CD4-positive, alpha-beta T cell treated with Interferon alpha-2 for 1 hour (primary cell): ENCODE results near the gene FLOT1.
A peak's percentile ranks its signal among the peaks of the same experiment; 100 is the strongest.
"Not testable (repeated sequence)": the region's sequence is repeated elsewhere in the genome, so short reads cannot be mapped to it uniquely, and the experiment has no call there.

ENCODE experiments used
- DNase-seq, 2 donors: peaks; one replicate each; pipeline ENCODE4 v3.0.0-alpha.2; 2020 to 2022

FLOT1 gene

DNA sequence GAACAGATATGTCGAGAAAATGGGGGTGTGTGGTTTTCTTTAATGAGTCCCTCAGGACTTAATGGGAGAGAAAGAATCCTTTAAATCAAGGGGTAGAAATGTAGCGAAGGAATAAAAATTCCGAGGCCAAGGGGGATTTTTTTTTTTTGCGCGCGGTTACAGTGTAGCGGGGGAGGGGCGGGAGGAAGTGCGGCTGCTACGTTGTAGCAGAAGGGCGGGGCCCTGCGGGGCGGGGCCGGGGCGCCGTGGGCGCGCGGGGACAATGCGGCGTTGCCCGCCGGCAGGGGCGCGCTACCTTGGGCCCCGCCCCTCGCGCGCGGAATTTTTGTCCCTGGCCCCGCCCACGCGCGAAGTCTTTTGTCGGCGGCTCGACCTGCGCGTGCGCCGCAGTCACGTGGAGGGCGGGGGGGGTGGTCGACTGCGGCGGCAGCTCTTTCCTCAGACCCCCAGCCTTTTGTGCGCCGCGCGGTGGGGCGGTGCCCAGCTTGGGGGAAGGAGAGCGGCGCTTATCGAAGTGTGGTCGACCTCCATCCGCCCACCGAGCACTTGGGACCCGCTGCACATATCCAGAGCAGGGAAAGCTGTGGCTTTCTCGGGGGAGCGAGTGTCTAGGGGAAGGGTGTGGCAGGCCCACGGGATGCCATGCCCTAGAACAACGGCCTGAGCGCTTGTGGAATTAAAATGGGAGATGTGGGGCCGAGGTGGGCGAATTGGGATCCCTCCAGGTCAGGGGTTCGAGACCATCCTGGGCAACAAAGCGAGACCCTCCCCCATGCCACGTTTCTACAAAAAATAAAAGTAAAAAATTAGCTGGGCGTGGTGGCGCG, 21.1 kb downstream of the FLOT1 start:
- peak; percentile 93 to 96 for DNase-seq

DNA sequence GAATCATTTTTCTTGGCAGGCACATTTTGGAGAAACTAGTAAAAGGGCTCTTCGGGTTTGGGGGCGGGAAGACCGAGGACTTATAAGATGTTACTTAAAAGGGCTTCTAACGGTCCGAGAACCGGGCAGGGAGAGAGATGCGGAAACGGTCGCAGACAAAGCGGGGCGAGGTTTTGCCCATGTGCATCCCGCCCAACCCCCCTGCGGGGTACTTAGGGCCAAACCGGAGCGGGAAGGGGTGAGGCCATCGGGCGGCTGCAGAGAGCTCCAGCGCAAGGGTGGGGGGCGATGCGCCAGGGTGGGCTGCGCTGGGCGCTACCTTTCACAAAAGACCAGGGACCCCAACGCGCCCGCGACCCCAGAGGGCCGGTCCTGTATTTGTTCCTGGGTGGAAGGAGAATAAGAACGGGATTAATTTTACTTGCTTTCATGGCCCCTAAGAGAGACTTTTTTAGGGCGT, 21.7 kb downstream of the FLOT1 start:
- DNase-seq, result peak; percentile 51 to 58

DNA sequence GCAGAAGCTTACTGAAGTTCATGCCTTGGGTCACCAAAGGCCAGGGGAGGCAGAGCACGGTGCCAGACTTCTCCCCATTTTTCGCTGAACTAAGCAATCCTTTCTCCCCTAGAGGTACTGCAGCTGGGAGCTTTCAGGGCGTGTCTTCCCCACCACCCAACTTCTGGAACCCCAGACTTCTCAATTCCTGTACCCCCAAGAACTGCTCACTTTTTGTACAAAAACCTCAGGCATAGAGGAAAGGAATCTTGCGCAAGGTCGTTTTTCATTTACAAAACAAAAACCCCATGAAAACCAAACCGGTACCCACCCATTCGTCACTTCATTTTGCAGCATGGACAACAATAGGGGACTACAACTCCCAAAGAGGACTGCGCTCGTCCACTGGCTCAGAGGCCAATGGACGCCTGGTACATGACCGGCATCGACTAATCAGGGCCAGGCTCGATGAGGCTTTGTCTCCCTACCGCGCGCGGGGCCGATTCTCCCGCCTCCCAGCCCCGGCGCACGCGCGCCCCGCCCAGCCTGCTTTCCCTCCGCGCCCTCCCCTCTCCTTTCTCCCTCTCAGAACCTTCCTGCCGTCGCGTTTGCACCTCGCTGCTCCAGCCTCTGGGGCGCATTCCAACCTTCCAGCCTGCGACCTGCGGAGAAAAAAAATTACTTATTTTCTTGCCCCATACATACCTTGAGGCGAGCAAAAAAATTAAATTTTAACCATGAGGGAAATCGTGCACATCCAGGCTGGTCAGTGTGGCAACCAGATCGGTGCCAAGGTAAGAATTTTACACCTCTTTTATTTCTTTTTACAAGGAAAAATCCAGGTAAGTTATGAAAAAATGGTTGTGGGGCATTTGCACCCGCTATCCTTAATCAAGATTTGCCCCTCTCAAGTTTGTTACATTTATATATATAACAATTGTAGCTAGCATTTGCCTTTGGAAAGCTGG, 22.4 kb downstream of the FLOT1 start, which contains the start of gene TUBB:
TUBB (plus strand) TSS at position 562 of the 947 bp plus-strand sequence; CDS start at position 717, 155 bp downstream.
- DNase-seq, result peak; percentile 95 to 96

DNA sequence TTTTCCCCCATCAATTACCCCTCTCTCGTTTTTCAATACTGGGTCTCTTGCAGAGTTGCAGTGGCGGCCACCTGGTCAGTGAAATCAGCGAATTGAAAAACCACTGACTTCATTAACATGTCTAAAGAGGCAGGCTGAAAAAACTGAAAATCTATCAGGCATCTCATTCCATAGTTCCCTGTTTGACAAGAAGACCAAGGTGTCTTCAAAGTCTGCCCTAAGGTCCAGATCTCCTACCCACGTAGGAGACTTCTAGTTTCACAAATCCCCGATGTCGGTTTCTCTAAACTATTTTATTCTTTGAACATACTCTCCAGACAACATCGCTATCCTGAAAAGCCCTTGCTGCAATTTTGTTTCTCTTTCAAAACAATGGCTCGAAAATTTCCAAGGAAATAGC, 23.1 kb downstream of the FLOT1 start:
- DNase-seq, result no peak

DNA sequence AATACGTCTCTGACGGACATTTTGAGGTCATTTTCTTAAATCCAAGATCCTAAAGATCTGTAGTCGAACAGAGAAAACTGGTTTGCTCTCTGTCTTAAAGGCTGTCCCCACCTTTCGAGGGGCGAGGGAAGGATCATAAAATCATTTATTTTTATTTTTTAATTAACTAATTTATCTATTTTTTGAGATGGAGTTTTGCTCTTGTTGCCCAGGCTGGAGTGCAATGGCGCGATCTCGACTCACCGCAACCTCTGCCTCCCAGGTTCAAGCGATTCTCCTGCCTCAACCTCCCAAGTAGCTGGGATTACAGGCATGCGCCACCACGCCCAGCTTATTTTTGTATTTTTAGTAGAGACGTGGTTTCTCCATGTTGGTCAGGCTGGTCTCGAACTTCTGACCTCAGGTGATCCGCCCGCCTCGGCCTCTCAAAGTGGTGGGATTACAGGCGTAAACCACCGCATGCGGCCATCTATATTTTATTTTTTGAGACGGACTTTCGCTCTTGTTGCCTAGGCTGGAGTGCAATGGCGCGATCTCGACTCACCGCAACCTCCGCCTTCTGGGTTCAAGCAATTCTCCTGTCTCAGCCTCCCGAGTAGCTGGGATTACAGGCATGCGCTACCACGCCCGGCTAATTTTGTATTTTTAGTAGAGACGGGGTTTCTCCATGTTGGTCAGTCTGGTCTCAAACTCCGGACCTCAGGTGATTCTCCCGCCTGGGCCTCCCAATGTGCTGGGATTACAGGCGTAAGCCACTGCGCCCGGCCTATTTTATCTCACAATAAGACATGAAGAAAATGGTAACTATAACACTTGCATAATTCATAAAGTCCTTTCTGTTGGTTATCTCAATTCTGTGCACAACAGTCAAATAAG, 24.4 kb downstream of the FLOT1 start:
- not testable (repeated sequence) for DNase-seq

DNA sequence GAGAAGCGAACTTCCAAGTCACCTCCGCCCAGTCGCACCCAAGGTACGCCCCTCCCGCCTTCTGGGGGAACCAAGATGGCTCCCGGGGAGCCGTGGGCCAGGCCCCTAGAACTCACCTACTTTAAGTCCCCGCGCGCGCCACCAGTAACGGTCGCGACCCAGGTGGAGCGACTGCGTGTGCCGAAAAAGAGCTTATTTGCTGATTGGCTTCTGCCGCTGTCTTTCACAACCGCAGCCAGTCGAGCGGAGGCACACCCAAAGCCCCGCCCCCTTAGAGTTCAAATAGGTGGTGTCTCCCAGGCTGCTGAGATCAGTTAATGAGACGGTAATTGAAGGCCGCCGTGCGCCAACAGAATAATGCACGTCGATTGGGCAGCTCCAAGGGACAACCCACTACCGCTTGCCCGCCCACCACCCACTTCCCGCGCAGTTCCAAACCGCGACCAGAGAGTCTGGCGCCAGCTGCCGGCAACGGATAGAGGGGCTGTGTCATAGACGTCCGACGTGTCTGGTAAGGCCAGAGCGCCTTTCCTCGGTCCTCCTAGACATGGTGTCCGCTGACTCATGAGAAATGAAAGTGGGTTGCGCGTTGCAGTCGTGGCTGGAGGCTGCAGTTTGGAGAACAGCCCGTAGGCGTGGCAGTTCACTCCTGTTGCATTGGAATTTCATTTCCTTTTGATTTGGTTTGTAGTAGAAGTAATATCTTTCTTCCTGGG, 25.2 kb downstream of the FLOT1 start, which contains the start of gene MDC1:
MDC1 (minus strand) TSS at position 153 of the 716 bp plus-strand sequence. CDS start 2,106 bp downstream, outside the sequence.
- peak; percentile 100 for DNase-seq

DNA sequence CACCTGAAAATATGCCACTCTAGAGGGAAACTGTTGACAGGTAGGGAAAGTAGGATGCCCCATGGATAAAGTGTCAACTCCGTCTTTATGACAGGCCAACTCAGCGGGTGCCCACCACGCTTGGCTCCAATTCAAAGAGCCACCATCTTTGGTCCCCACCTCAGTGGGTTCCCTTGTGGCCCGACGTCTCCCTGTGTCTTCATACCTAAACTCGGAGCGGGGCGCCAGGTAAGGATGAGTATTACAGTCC, 25.7 kb downstream of the FLOT1 start:
- no peak for DNase-seq

DNA sequence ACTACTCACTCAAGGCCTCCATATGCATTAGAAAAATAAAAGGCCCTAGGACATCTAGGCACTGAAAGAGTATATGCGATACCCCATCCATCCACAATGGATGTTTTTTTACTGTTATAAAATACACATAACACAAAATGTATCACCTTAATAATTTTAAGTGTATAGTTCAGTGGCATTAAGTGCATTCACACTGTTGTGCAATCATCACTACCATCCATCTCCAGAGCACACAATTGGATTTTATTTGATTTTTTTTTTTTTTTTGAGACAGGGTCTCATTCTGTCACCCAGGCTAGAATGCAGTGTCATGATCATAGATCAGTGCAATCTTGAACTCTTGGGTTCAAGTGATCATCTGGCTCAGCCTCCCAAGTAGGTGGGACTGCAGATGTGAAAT, 28.2 kb downstream of the FLOT1 start:
- DNase-seq, result no peak

DNA sequence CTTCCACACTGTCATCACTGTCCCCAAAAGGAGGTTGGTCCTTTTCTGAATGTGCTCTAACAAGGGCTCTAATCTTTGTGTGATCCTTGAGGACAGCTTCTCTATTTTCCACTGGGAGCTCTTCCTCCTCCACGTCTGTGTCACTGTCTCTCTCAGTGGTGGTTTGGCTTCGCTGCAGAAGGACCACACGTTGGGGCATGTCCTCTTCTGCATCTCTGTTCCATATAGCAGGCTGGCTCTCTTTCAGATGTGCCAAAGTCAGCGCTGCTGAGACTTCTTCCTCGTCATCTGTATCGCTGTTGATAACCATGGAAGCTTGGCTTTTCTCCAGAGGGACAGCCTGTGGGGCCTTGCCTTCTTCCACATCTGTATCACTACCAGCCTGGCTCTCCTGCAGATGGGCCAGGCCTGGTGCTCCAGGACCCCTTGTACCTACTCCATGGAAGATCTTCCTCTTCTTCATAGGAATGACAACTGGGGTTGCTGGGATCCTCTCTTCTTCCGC, 30.0 kb downstream of the FLOT1 start:
- DNase-seq, result no peak

DNA sequence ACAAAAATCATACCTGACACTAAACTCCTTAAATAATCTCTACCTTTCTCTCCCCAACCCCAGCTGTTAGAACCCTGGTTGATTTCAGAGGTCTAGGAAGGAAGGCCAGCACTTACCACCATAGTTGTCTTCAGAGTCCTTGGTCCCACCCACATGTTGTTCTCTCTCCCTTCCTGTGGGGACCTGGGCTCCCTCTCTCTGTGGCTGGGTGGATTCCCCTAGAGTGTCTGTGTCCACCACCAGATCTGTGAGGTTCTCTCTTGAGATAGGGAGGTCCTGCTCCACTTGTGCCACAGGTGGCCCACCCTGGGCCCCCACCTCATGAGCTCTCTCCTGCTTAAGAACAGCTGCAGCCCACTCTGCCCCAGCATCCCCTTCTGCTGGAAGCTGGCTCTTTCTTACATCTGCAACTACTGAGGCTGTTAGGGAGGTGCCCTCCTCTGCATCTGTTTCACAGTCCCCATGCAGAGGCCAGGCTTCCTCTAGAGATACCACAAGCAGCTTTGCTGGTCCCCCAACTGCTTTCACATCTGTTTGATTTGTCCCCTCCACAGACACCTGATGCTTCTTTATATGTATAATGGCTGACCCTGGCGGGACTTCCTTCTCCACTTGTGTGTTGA, 30.6 kb downstream of the FLOT1 start:
- no peak for DNase-seq

DNA sequence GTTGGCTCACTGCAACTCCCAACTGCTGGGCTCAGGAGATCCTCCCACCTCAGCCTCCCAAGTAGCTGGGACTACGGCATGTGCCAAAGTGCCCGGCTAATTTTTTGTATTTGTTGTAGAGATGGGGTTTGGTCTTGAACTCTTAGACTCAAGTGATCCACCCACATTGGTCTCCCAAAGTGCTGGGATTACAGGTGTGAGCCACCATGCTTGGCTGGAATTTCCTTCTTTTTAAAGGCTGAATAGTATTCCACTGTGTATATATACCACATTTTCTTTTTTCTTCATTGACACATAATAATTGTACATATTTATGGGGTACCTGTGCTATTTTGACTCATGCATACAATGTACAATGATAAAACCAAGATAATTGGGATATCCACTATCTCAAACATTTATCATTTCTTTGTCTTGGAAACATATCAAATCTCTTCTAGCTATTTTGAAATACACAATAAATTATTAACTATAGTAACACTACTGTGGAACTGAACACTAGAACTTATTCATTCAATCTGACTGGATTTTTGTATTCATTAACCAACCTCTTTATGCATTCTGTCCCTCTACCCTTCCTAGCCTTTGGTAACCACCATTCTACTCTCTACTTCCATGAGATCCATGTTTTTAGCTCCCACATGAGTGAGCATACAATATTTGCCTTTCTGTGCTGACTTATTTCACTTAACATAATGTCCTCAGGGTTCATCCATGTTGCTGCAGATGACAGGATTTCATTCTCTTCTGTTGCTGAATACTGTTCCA, 33.2 kb downstream of the FLOT1 start:
- no peak for DNase-seq

DNA sequence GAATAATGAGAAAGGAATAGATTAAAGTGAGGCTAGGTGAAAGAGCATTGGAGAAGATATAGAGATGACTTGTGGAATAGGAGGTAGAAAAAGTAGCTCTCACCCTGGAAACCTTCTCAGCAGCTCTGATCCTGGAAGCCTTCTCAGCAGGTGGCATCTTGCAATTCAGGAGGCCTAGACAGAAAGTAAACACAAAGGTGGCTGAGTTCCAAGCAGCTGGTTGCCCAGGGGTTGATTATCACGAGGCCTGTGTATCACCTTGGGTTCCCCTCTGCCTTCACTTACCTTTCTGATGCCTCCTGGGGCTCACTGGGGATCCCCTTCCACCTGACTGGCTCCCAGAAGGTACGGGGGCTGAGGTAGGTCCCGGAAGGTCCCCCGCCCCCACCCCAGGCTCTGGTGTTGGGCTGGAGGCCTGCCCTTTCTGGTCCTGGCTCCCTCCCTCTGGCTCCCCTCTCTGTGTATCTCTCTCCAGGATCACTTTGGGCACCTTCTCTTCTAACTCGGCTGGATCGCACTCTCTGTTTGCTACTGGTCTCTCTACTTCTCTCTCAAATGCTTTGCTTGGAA, 35.1 kb downstream of the FLOT1 start:
- DNase-seq, result no peak

DNA sequence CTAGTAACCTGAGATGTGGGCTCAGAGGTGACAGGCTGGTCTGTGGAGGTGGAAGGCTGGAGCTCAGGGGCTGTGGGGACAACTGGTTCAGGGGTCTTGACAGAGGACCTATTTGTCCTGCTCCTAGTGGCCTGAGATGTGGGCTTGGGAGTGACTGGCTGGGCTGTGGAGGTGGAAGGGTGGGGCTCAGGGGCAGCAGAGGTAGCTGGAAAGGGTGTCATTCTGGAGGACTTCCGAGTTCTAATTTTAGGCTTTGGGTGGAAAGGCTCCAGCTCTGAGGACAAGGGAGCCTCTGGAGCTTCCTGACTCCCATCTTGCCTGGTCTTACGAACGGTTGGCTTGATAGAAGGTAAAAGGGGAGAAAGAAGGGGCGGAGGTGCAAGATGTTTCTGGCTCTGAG, 36.9 kb downstream of the FLOT1 start:
- DNase-seq, result no peak

DNA sequence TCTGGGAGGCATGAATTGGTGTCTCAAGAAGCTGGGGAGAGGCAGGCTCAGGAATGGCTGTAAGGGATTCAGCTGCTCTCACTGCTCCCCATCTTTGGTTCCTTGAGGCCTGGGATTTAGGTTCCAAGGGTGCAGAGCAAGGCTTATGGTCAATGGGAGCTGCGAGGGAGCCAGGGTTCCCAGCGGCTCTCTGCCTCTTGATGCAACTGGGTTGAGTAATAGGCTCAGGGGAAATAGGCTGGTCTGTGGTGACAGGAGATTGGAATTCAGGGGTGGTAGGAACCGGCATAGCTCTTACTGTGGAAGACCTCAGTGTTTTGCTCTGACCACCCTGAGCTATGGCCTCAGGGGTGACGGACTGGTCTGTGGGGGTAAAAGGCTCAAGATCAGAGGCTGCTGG, 38.7 kb downstream of the FLOT1 start:
- no peak for DNase-seq

DNA sequence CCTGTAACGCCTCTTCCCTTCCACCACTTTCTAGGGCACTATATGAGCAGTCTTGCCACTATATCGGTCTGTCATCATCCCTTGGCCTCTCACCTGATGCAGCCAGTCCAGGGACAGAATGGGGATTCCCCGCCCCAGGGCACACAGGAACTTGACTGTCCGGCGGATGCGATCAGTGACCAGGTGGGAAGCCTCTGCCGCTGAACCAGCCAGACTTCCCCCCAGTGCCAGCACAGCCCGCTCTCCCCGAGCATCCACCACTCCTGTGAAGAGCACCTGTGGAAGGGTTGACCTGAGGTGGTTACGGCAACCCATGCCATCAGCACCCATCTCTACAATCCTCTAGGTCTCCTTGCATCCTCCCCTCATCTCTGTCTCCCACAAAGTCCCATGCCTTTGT, 39.5 kb downstream of the FLOT1 start:
- no peak for DNase-seq

DNA sequence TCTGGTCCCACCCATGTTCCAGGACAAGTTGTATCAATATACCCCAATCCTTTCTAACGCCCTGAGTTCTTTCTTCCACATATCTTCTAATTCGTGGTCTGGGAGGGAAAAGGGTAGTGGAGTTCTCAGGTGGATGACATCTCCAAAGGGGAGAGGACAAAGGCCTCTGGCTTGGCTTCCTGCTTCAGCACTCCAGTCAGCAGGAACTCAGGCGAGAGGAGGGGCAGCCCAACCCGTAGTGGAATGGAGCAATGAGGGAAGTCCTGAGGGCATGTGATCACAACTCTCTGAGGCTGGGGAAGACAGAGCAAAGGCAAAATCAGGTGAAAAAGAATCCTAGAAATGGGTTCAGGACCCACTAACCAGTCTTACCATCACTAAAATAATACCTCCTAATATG, 42.1 kb downstream of the FLOT1 start:
- no peak for DNase-seq

DNA sequence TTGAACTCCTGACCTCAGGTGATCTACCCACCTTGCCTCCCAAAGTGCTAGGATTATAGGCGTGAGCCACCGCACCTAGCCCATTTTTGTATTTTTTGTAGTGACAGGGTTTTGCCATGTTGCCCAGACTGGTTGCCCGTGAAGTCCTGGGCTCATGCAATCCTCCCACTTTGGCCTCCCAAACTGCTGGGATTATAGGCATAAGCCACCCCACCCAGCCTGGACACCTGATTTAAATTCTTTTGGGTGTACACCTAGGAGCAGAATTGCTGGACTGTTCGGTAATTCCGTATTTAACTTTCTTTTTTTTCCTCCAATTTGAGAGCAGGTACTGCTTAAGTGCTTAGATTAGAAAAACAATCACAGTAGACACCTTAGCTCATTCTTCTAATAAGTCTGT, 46.1 kb downstream of the FLOT1 start:
- DNase-seq, result no peak

DNA sequence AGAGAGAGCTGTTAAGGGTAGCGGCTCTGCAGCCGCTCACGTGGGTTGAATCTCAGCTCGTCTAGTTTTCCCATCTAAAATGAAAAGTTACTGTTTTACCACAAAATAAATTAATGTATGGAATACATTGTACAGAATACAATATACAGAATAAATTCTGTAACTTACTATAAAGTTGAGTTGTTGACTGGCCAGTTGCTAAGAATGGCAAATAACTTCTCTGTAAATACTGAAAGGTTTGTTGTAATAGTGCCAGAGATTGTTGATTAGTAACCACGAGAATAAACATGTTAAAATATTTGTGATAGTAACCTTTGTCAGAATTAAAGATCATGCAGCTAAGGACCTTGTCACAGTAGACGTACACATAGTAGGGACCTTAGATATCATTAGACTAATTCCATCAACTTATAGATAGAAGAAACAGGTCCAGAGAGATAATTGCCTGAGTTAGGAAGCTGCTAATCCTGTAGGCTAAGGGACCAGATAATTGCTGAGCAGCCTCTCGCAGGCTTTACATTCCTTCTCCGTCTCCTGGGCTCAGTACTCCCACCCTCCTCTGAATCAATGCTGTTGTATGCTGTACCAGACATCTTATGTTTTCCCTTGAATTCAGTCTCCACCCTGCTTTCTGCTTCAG, 51.2 kb downstream of the FLOT1 start:
- no peak for DNase-seq

DNA sequence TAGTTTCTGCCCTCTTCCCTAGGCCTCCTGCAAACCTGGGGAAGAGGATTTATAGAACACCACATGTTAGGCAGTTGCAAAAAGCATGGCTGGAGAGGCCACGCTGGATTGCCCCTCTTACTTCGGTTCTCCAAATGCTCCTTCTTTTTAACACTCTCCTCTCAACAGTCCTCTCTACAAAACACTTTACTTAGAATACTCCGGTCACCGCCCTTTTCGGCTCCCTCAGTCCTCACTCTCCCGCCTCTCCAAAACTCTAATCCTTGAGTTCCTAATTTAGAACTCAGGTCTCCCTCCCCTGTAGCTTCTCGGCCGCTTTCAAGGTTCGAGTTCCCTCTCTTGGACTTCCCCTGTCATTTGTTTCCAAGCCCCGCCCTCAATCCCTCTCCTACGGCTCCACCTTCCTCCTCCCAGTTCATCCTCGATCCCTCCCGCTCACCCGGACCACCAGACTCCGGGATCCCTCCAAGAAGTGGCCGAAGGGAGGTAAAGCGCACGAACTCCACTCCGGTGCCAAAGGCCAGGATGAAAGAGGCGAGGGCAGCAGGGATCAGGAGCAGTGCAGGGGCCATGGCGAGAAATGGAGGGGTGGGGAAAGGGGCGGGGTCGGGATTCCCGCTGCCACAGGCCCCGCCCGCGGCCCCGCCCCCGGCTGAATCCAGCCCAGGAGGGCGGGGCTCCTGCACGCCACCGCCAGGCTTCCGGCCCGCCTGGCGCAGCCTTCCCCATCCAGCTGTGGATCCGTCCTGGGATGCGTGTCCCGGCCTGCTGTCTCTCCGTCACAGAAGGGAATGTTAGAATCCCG, 51.9 kb downstream of the FLOT1 start, which contains the start of gene NRM:
NRM (minus strand) TSS at position 582 of the 805 bp plus-strand sequence; CDS start at position 572, 10 bp downstream.
- peak; percentile 62 to 72 for DNase-seq
